ENCODE measurements around the gene EHD4. TPM values are rescaled to one million over a fixed set of nuclear protein-coding genes. Genes with fewer than 3 reads are reported as not detected.

Gene EHD4
- total and polyA plus RNA-seq, 9 donors = 8.8 to 23.3 (median 13.7) TPM

- WGBS, 3 donors = 74 to 95% (median 87%) methylated on average over 1 of the region's 1 CpG
Observed at GRCh38 chr15:41961595-41962202, 10.7 kb downstream of the EHD4 start.

GRCh38 chr15:41961001-41961518, 11.3 kb downstream of the EHD4 start:
- no peaks in the 10 kb centered on the region for H3K36me3 ChIP-seq
- H3K9me3 ChIP-seq = no peaks in the 10 kb centered on the region
- no peak overlapping the region for H3K27ac ChIP-seq
- H3K27me3 ChIP-seq = no peaks in the 10 kb centered on the region
- WGBS, 3 donors = 57 to 69% (median 61%) methylated on average over 2 of the region's 2 CpGs
- DNase-seq = no peak
- no peak for TF ChIP-seq EP300 (IDR thresholded peaks at IDR 0.05)
- no peak for TF ChIP-seq CTCF (IDR thresholded peaks at IDR 0.05)
- no peak for TF ChIP-seq POLR2A (IDR thresholded peaks at IDR 0.05)
- peaks cover 2% of the 10 kb centered on the region for H3K4me1 ChIP-seq (ENCODE audit: insufficient read depth)
- no peak overlapping the region for H3K4me3 ChIP-seq
- intact Hi-C loops (cut with DNase I) = no loop called here

More at GRCh38 chr15:41961595-41962202, 10.7 kb downstream of the EHD4 start:
- intact Hi-C loops (cut with DNase I) = no loop called here
- Histone ChIP-seq H3K9me3 (no peaks in the 10 kb centered on the region), H3K4me3 (no peak overlapping the region), H3K4me1 (ENCODE audit: insufficient read depth) (peaks cover 4% of the 10 kb centered on the region), H3K36me3 (no peaks in the 10 kb centered on the region), H3K27ac (no peak overlapping the region), H3K27me3 (no peaks in the 10 kb centered on the region)
- DNase-seq = no peak
- TF ChIP-seq EP300 (IDR thresholded peaks at IDR 0.05) (no peak), CTCF (IDR thresholded peaks at IDR 0.05) (no peak), POLR2A (IDR thresholded peaks at IDR 0.05) (no peak)

- H3K27ac ChIP-seq = no peak overlapping the region
- peaks cover 5% of the 10 kb centered on the region for H3K4me1 ChIP-seq (ENCODE audit: insufficient read depth)
- intact Hi-C loops (cut with DNase I) = no loop called here
- DNase-seq = no peak
- TF ChIP-seq EP300 (IDR thresholded peaks at IDR 0.05) (no peak), CTCF (IDR thresholded peaks at IDR 0.05) (no peak), POLR2A (IDR thresholded peaks at IDR 0.05) (no peak)
- no peak overlapping the region for H3K4me3 ChIP-seq
- H3K9me3 ChIP-seq = no peaks in the 10 kb centered on the region
- no peaks in the 10 kb centered on the region for H3K36me3 ChIP-seq
- 43 to 57% (median 52%) methylated on average over 7 of the region's 7 CpGs for WGBS, 3 donors
- no peaks in the 10 kb centered on the region for H3K27me3 ChIP-seq
Observed at GRCh38 chr15:41958002-41958420, 14.3 kb downstream of the EHD4 start.

GRCh38 chr15:41957021-41957897, 15.1 kb downstream of the EHD4 start:
- Histone ChIP-seq H3K36me3 (no peaks in the 10 kb centered on the region), H3K27me3 (no peaks in the 10 kb centered on the region), H3K4me1 (ENCODE audit: insufficient read depth) (peaks cover 5% of the 10 kb centered on the region), H3K4me3 (no peak overlapping the region), H3K27ac (no peak overlapping the region), H3K9me3 (no peaks in the 10 kb centered on the region)
- no peak for DNase-seq
- TF ChIP-seq CTCF (IDR thresholded peaks at IDR 0.05) (no peak), POLR2A (IDR thresholded peaks at IDR 0.05) (no peak), EP300 (IDR thresholded peaks at IDR 0.05) (no peak)
- 89 to 92% (median 91%) methylated on average over 12 of the region's 12 CpGs for WGBS, 3 donors
- intact Hi-C loops (cut with DNase I) = no loop called here

All from ovary (tissue), 9 donors.